Measurements from ENCODE around the gene KCNG2. TPM values are rescaled to one million over a fixed set of nuclear protein-coding genes. Genes with fewer than 3 reads are reported as not detected.

The KCNG2 gene
- total and polyA plus RNA-seq, 9 of the 15 experiments (the other 6 are each of a cell fraction or from before 2014, with no cell fraction given): not detected

- CTCF ChIA-PET (ENCODE audit: low intra/inter-chr PET ratio): no interaction called here
- Histone ChIP-seq H2AFZ (ENCODE audit: low read depth, low read length) (no peak overlapping the region), H3K9ac (ENCODE audit: insufficient read depth in 1 of 2, low read depth in 2 of 2, low read length in 2 of 2) (no peak overlapping the region), H3K27me3 (ENCODE audit: control insufficient read depth in 2 of 2, insufficient read depth in 2 of 2, low read length in 2 of 2) (no peaks in the 10 kb centered on the region), H3K9me3 (replicated peaks; ENCODE audit: control insufficient read depth, insufficient read depth, low read depth, low read length) (peaks cover 3% of the 10 kb centered on the region; the same call in 1 of the 2 replicates), H3K4me2 (ENCODE audit: insufficient read depth, low read length) (no peak overlapping the region), H3K79me2 (ENCODE audit: control insufficient read depth, insufficient read depth, low read length) (no peaks in the 10 kb centered on the region), H3K9me1 (ENCODE audit: control insufficient read depth, insufficient read depth, low read length) (no peaks in the 10 kb centered on the region), H3K4me1 (replicated peaks in 1 of 2; ENCODE audit: control insufficient read depth in 2 of 2, insufficient read depth in 2 of 2, low read length in 2 of 2) (no peaks in the 10 kb centered on the region; a peak in 1 of 5 replicates), H3K27ac (ENCODE audit: extremely low read depth, low read depth, low read length) (no peak overlapping the region), H4K20me1 (replicated peaks; ENCODE audit: control insufficient read depth, insufficient read depth, low read length) (no peaks in the 10 kb centered on the region), H3K4me3 (no peak overlapping the region), H3K36me3 (ENCODE audit: control insufficient read depth, insufficient read depth, low read length) (peaks cover 3% of the 10 kb centered on the region; the same call in 1 of the 3 replicates)
- no TSS peak for BruUV-seq (replicated peaks)
- in situ Hi-C loops (cut with MboI) (no loop called here), intact Hi-C loops (cut with micrococcal nuclease) (no loop called here)
- FAIRE-seq (no peak), ATAC-seq (no peak), DNase-seq (ENCODE audit: extremely low read depth in 1 of 4, low spot score in 3 of 4) (no peak)
- WGBS (ENCODE audit: insufficient coverage, low coverage, missing lambda C conversion rate): 75% methylated on average over 1 of the region's 3 CpGs
- TF ChIP-seq NR0B1 (IDR thresholded peaks at IDR 0.05; ENCODE audit: partially characterized antibody) (no peak), KLF13 (tag; IDR thresholded peaks at IDR 0.05; ENCODE audit: borderline replicate concordance, low read depth) (no peak), YY1 (IDR thresholded peaks at IDR 0.05; ENCODE audit: borderline replicate concordance in 1 of 3, control insufficient read depth in 1 of 3, extremely low read depth in 1 of 3, insufficient read depth in 3 of 3, insufficient read length in 1 of 3, insufficient replicate concordance in 2 of 3, low read depth in 1 of 3, low read length in 2 of 3) (peak in 1 of 3 experiments; percentile 54), DPF2 (IDR thresholded peaks at IDR 0.05) (no peak), ZNF655 (CRISPR knock-in tag; IDR thresholded peaks at IDR 0.05) (no peak)
- POLR2A ChIA-PET: interaction anchor here (1.1 kb wide), 1 partner anchor 13 kb away, joined by 3 read pairs; no protein-coding TSS in a partner anchor
Observed at GRCh38 chr18:79935499-79935898, 137.8 kb downstream of the KCNG2 start.

Data from K562 (cell line).